ENCODE data around the gene EPHB4.
"Not testable (repeated sequence)": the region's sequence is repeated elsewhere in the genome, so short reads cannot be mapped to it uniquely, and the experiment has no call there.

EPHB4 gene

GRCh38 chr7:100819586-100819985 is 7.7 kb downstream of the EPHB4 start:
- DNase-seq = no peak

GRCh38 chr7:100818825-100819224 is 8.5 kb downstream of the EPHB4 start:
- no peak for DNase-seq

- no peak for DNase-seq
Measured at GRCh38 chr7:100818366-100818765, 9.0 kb downstream of the EPHB4 start.

- DNase-seq = no peak
Measured at GRCh38 chr7:100817097-100817496, 10.2 kb downstream of the EPHB4 start.

GRCh38 chr7:100816515-100816914 is 10.8 kb downstream of the EPHB4 start:
- not testable (repeated sequence) for DNase-seq

- DNase-seq = no peak
Measured at GRCh38 chr7:100812729-100813128, 14.6 kb downstream of the EPHB4 start.

GRCh38 chr7:100811480-100811879 is 15.8 kb downstream of the EPHB4 start:
- no peak for DNase-seq

- no peak for DNase-seq
Measured at GRCh38 chr7:100808354-100808875, 18.9 kb downstream of the EPHB4 start.

GRCh38 chr7:100806883-100807282 is 20.4 kb downstream of the EPHB4 start:
- DNase-seq = not testable (repeated sequence)

GRCh38 chr7:100806276-100806675 is 21.0 kb downstream of the EPHB4 start:
- DNase-seq = no peak

- DNase-seq = no peak
Measured at GRCh38 chr7:100804681-100805431, 22.5 kb downstream of the EPHB4 start.

- peak; percentile 52 for DNase-seq
Measured at GRCh38 chr7:100803398-100804161, 23.7 kb downstream of the EPHB4 start.

GRCh38 chr7:100802951-100803350 is 24.4 kb downstream of the EPHB4 start:
- no peak for DNase-seq

GRCh38 chr7:100801833-100802568 is 25.3 kb downstream of the EPHB4 start:
- DNase-seq = no peak

- DNase-seq = peak; percentile 73
Measured at GRCh38 chr7:100799037-100799896, 28.1 kb downstream of the EPHB4 start.

GRCh38 chr7:100794741-100795140 is 32.6 kb downstream of the EPHB4 start:
- DNase-seq = no peak

- DNase-seq = no peak
Measured at GRCh38 chr7:100793806-100794660, 33.3 kb downstream of the EPHB4 start.

- no peak for DNase-seq
Measured at GRCh38 chr7:100791881-100792666, 35.2 kb downstream of the EPHB4 start.

GRCh38 chr7:100789055-100789454 is 38.3 kb downstream of the EPHB4 start:
- DNase-seq = no peak

- no peak for DNase-seq
Measured at GRCh38 chr7:100786323-100786722, 41.0 kb downstream of the EPHB4 start.
